Muscle layer of colon (tissue), 2 donors: ENCODE measurements around the gene GON7.

ENCODE experiments used
- H3K27ac ChIP-seq: one replicate; pipeline ENCODE4 v1.7.0; 2013; ENCODE audit warnings: low read depth, mild to moderate bottlenecking, low read length, moderate library complexity
- H3K27me3 ChIP-seq, 2 donors: one replicate each; pipeline ENCODE4 v1.7.0; 2013; ENCODE audit warnings: low read length in 2 of 2, mild to moderate bottlenecking in 2 of 2; ENCODE audit not compliant: insufficient read depth in 2 of 2, control insufficient read depth in 1 of 2
- H3K36me3 ChIP-seq: one replicate; pipeline ENCODE4 v1.7.0; 2013; ENCODE audit warnings: mild to moderate bottlenecking, low read length; ENCODE audit not compliant: insufficient read depth
- H3K4me1 ChIP-seq: one replicate; pipeline ENCODE4 v1.7.0; 2013; ENCODE audit warnings: mild to moderate bottlenecking, low read length; ENCODE audit not compliant: insufficient read depth
- H3K4me3 ChIP-seq, 2 donors: one replicate each; pipeline ENCODE4 v1.7.0; 2013; ENCODE audit warnings: low read length in 2 of 2, low read depth in 1 of 2, mild to moderate bottlenecking in 1 of 2, moderate library complexity in 1 of 2
- H3K9ac ChIP-seq: one replicate; pipeline ENCODE4 v1.7.0; 2013; ENCODE audit warnings: low read length
- H3K9me3 ChIP-seq: one replicate; pipeline ENCODE4 v1.7.0; 2013; ENCODE audit warnings: mild to moderate bottlenecking, low read length
- donor health status: abdominal sarcoma.
- donor health status: Adenocarcinoma of cecum.

GON7 gene

GRCh38 chr14:93230539-93230938 is 23.7 kb upstream of the GON7 start:
- H3K4me3 ChIP-seq: no peak overlapping the region
- no peak overlapping the region for H3K9ac ChIP-seq

GRCh38 chr14:93228550-93228949 is 21.7 kb upstream of the GON7 start:
- Histone ChIP-seq H3K4me1 (no peaks in the 10 kb centered on the region), H3K36me3 (peaks cover 41% of the 10 kb centered on the region), H3K9me3 (no peaks in the 10 kb centered on the region), H3K27ac (no peak overlapping the region), H3K9ac (no peak overlapping the region), H3K27me3 (no peaks in the 10 kb centered on the region), H3K4me3 (no peak overlapping the region)

More at GRCh38 chr14:93230539-93230938, 23.7 kb upstream of the GON7 start:
- Histone ChIP-seq H3K27me3 (no peaks in the 10 kb centered on the region), H3K27ac (no peak overlapping the region), H3K36me3 (peaks cover 30% of the 10 kb centered on the region), H3K9me3 (no peaks in the 10 kb centered on the region), H3K4me1 (no peaks in the 10 kb centered on the region)

GRCh38 chr14:93223565-93223964 is 16.7 kb upstream of the GON7 start:
- Histone ChIP-seq H3K27me3 (no peaks in the 10 kb centered on the region), H3K27ac (no peak overlapping the region), H3K4me3 (no peak overlapping the region), H3K9me3 (no peaks in the 10 kb centered on the region), H3K4me1 (no peaks in the 10 kb centered on the region), H3K36me3 (peaks cover 56% of the 10 kb centered on the region), H3K9ac (no peak overlapping the region)

- Histone ChIP-seq H3K9me3 (no peaks in the 10 kb centered on the region), H3K4me1 (no peaks in the 10 kb centered on the region), H3K27me3 (no peaks in the 10 kb centered on the region), H3K27ac (no peak overlapping the region), H3K36me3 (peaks cover 46% of the 10 kb centered on the region), H3K9ac (no peak overlapping the region), H3K4me3 (no peak overlapping the region)
These were observed 13.6 kb upstream of the GON7 start for GRCh38 chr14:93220509-93220908.

GRCh38 chr14:93219103-93219726 is 12.3 kb upstream of the GON7 start:
- H3K4me1 ChIP-seq: no peaks in the 10 kb centered on the region
- H3K27me3 ChIP-seq: no peaks in the 10 kb centered on the region
- H3K4me3 ChIP-seq: no peak overlapping the region
- H3K36me3 ChIP-seq: peaks cover 53% of the 10 kb centered on the region
- no peaks in the 10 kb centered on the region for H3K9me3 ChIP-seq
- H3K27ac ChIP-seq: no peak overlapping the region
- no peak overlapping the region for H3K9ac ChIP-seq

GRCh38 chr14:93214598-93214997 is 7.7 kb upstream of the GON7 start:
- H3K36me3 ChIP-seq: peaks cover 46% of the 10 kb centered on the region
- H3K27me3 ChIP-seq: no peaks in the 10 kb centered on the region
- H3K9ac ChIP-seq: no peak overlapping the region
- H3K27ac ChIP-seq: no peak overlapping the region
- peaks cover 1% of the 10 kb centered on the region for H3K4me1 ChIP-seq
- H3K4me3 ChIP-seq: no peak overlapping the region
- H3K9me3 ChIP-seq: no peaks in the 10 kb centered on the region

GRCh38 chr14:93212432-93212831 is 5.6 kb upstream of the GON7 start:
- Histone ChIP-seq H3K4me1 (peaks cover 20% of the 10 kb centered on the region), H3K4me3 (no peak overlapping the region), H3K36me3 (peaks cover 37% of the 10 kb centered on the region), H3K27ac (no peak overlapping the region), H3K9me3 (no peaks in the 10 kb centered on the region), H3K27me3 (no peaks in the 10 kb centered on the region), H3K9ac (no peak overlapping the region)

- Histone ChIP-seq H3K36me3 (peaks cover 12% of the 10 kb centered on the region), H3K27ac (peak overlapping the region; percentile 87), H3K9me3 (no peaks in the 10 kb centered on the region), H3K9ac (peak overlapping the region; percentile 60), H3K4me1 (peaks cover 26% of the 10 kb centered on the region), H3K4me3 (peak overlapping the region; percentile 81 to 93), H3K27me3 (no peaks in the 10 kb centered on the region)
These were observed 823 bp upstream of the GON7 start for GRCh38 chr14:93207468-93208308.

- H3K27me3 ChIP-seq: no peaks in the 10 kb centered on the region
- no peak overlapping the region for H3K9ac ChIP-seq
- H3K9me3 ChIP-seq: no peaks in the 10 kb centered on the region
- no peak overlapping the region for H3K27ac ChIP-seq
- H3K4me1 ChIP-seq: peaks cover 5% of the 10 kb centered on the region
- H3K36me3 ChIP-seq: peaks cover 4% of the 10 kb centered on the region
- no peak overlapping the region for H3K4me3 ChIP-seq
These were observed 5.6 kb downstream of the GON7 start for GRCh38 chr14:93201155-93201704.

- Histone ChIP-seq H3K36me3 (peaks cover 4% of the 10 kb centered on the region), H3K9ac (no peak overlapping the region), H3K4me3 (no peak overlapping the region), H3K4me1 (no peaks in the 10 kb centered on the region), H3K9me3 (no peaks in the 10 kb centered on the region), H3K27me3 (no peaks in the 10 kb centered on the region), H3K27ac (no peak overlapping the region)
These were observed 6.3 kb downstream of the GON7 start for GRCh38 chr14:93200553-93200952.

- Histone ChIP-seq H3K4me3 (no peak overlapping the region), H3K9ac (no peak overlapping the region), H3K4me1 (no peaks in the 10 kb centered on the region), H3K27me3 (no peaks in the 10 kb centered on the region), H3K36me3 (peaks cover 4% of the 10 kb centered on the region), H3K27ac (no peak overlapping the region), H3K9me3 (no peaks in the 10 kb centered on the region)
These were observed 7.8 kb downstream of the GON7 start for GRCh38 chr14:93199031-93199430.
